HepG2 (cell line): ENCODE data around the gene IL4I1. TPM values are rescaled to one million over a fixed set of nuclear protein-coding genes. Genes with fewer than 3 reads are reported as not detected.
A peak's percentile ranks its signal among the peaks of the same experiment; 100 is the strongest.

Source experiments
- AKAP8 ChIP-seq: sonication (generic); formaldehyde crosslinking; IDR thresholded peaks from 2 replicates; pipeline ENCODE4 v1.5.1; 2020; ENCODE audit warnings: mild to moderate bottlenecking, missing genetic modification reagents
- FOXO1 ChIP-seq: sonication (generic); formaldehyde crosslinking; IDR thresholded peaks from 2 replicates; pipeline ENCODE4 v1.4.0; 2020; ENCODE audit warnings: missing genetic modification reagents
- GABPA ChIP-seq, 2 experiments: IDR thresholded peaks; 2 replicates each; pipeline ENCODE4 v1.6.1; 2011 to 2016; ENCODE audit warnings: low read depth in 2 of 2, low read length in 1 of 2, missing biosample characterization in 1 of 2, missing genetic modification characterization in 1 of 2
- HOXA3 ChIP-seq: sonication (generic); formaldehyde crosslinking; IDR thresholded peaks from 2 replicates; pipeline ENCODE4 v1.5.0; 2020; ENCODE audit warnings: missing genetic modification reagents
- KDM5A ChIP-seq: fragments of 200-600 bp; sonication (generic); IDR thresholded peaks from 2 replicates; pipeline ENCODE4 v1.7.0; 2018; ENCODE audit warnings: antibody characterized with exemption, mild to moderate bottlenecking, low read length, borderline replicate concordance
- KLF13 ChIP-seq: sonication (generic); formaldehyde crosslinking; IDR thresholded peaks from 2 replicates; pipeline ENCODE4 v1.4.0; 2020; ENCODE audit warnings: mild to moderate bottlenecking, missing genetic modification reagents
- NCOA5 ChIP-seq: sonication (generic); formaldehyde crosslinking; IDR thresholded peaks from 2 replicates; pipeline ENCODE4 v1.4.0; 2020; ENCODE audit warnings: missing genetic modification reagents
- POGZ ChIP-seq: sonication (generic); formaldehyde crosslinking; IDR thresholded peaks from 2 replicates; pipeline ENCODE4 v1.4.0; 2020; ENCODE audit warnings: mild to moderate bottlenecking, missing genetic modification reagents
- TFE3 ChIP-seq: IDR thresholded peaks from 2 replicates; pipeline ENCODE4 v1.6.1; 2016
- WIZ ChIP-seq: sonication (generic); formaldehyde crosslinking; IDR thresholded peaks from 2 replicates; pipeline ENCODE4 v1.5.1; 2020; ENCODE audit warnings: mild to moderate bottlenecking, missing genetic modification reagents
- ZBTB2 ChIP-seq: sonication (generic); formaldehyde crosslinking; IDR thresholded peaks from 2 replicates; pipeline ENCODE4 v1.8.0; 2022; ENCODE audit warnings: low read depth, missing genetic modification reagents
- ZFP36L2 ChIP-seq: sonication (generic); formaldehyde crosslinking; IDR thresholded peaks from 2 replicates; pipeline ENCODE4 v1.4.0; 2020; ENCODE audit warnings: missing genetic modification reagents
- ZNF143 ChIP-seq: sonication (generic); formaldehyde crosslinking; IDR thresholded peaks from 2 replicates; pipeline ENCODE4 v1.4.0; 2020; ENCODE audit warnings: missing genetic modification reagents
- ZNF253 ChIP-seq: sonication (generic); formaldehyde crosslinking; IDR thresholded peaks from 2 replicates; pipeline ENCODE4 v1.8.0; 2022; ENCODE audit warnings: mild to moderate bottlenecking, missing genetic modification reagents, borderline replicate concordance
- ZNF432 ChIP-seq: sonication (generic); formaldehyde crosslinking; IDR thresholded peaks from 2 replicates; pipeline ENCODE4 v1.5.0; 2020; ENCODE audit warnings: missing genetic modification reagents, mild to moderate bottlenecking, borderline replicate concordance
- ZNF558 ChIP-seq: sonication (generic); formaldehyde crosslinking; IDR thresholded peaks from 2 replicates; pipeline ENCODE4 v1.9.0; 2022; ENCODE audit warnings: mild to moderate bottlenecking, missing genetic modification reagents, borderline replicate concordance
- ZNF746 ChIP-seq: sonication (generic); formaldehyde crosslinking; IDR thresholded peaks from 2 replicates; pipeline ENCODE4 v1.8.0; 2022; ENCODE audit warnings: mild to moderate bottlenecking, missing genetic modification reagents
- ZNF788 ChIP-seq: sonication (generic); formaldehyde crosslinking; IDR thresholded peaks from 2 replicates; pipeline ENCODE4 v1.5.0; 2020; ENCODE audit warnings: mild to moderate bottlenecking, missing genetic modification reagents, borderline replicate concordance
- ZSCAN25 ChIP-seq: sonication (generic); formaldehyde crosslinking; IDR thresholded peaks from 2 replicates; pipeline ENCODE4 v1.8.0; 2022; ENCODE audit warnings: mild to moderate bottlenecking, missing genetic modification reagents
- polyA plus RNA-seq, 8 experiments: library from polyadenylated mRNA; depleted of rRNA in 3 of 8; stranded (reverse) in 7 of 8; unstranded in 1 of 8; fragments of >200 nt; fragmentation: Illumina TruSeq in 4 of 8; extraction: Trizol in 4 of 8; gene quantifications; 2 replicates each; pipeline versions ENCODE4 v1.2.1 to v1.2.3, GENCODE V29; 2011 to 2016; ENCODE audit warnings: low read depth in 4 of 8, missing spikeins in 1 of 8, mixed read lengths in 1 of 8; ENCODE audit not compliant: insufficient read depth in 1 of 8
- total RNA-seq, 5 experiments: library from RNA; depleted of rRNA; stranded (reverse); fragments of >200 nt; fragmentation: Illumina TruSeq; extraction: Trizol; gene quantifications; 2 replicates each; pipeline ENCODE4 v1.2.3, GENCODE V29; 2016; ENCODE audit warnings: low read depth in 1 of 5
- TF ChIP-seq, protein P1 (sequence below): sonication (generic); formaldehyde crosslinking; IDR thresholded peaks from 2 replicates; pipeline ENCODE4 v1.4.0; 2020; ENCODE audit warnings: missing genetic modification reagents
- TF ChIP-seq, protein P2 (sequence below): conservative IDR thresholded peaks from 2 replicates; pipeline ENCODE4 v1.6.1; 2018; ENCODE audit warnings: missing genetic modification reagents
- TF ChIP-seq, protein P3 (sequence below): sonication (generic); formaldehyde crosslinking; IDR thresholded peaks from 2 replicates; pipeline ENCODE4 v1.4.0; 2020; ENCODE audit warnings: low read depth, mild to moderate bottlenecking, missing genetic modification reagents

Gene IL4I1
- total and polyA plus RNA-seq, 2 of the 13 experiments (the other 11 are each of a cell fraction or from before 2014, with no cell fraction given): not detected

- TF ChIP-seq TFE3 (CRISPR knock-in tag): peak; percentile 37; the same call in 1 of the 2 replicates
- TF ChIP-seq KDM5A: peak; percentile 92
- 0 out of 2 replicates have a peak, but pooled peaks have one; percentile 13 for TF ChIP-seq ZFP36L2 (CRISPR knock-in tag)
- no peak for TF ChIP-seq ZNF558
- TF ChIP-seq WIZ (CRISPR knock-in tag): no peak
- peak; percentile 91 for TF ChIP-seq ZBTB2 (CRISPR knock-in tag)
- TF ChIP-seq NCOA5 (CRISPR knock-in tag): no peak
- TF ChIP-seq ZNF253 (CRISPR knock-in tag): no peak
- TF ChIP-seq, protein P1, sequence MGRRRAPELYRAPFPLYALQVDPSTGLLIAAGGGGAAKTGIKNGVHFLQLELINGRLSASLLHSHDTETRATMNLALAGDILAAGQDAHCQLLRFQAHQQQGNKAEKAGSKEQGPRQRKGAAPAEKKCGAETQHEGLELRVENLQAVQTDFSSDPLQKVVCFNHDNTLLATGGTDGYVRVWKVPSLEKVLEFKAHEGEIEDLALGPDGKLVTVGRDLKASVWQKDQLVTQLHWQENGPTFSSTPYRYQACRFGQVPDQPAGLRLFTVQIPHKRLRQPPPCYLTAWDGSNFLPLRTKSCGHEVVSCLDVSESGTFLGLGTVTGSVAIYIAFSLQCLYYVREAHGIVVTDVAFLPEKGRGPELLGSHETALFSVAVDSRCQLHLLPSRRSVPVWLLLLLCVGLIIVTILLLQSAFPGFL (CRISPR knock-in tag): no peak
- no peak for TF ChIP-seq ZNF143
- no peak for TF ChIP-seq ZNF432 (CRISPR knock-in tag)
- peak; percentile 88 for TF ChIP-seq HOXA3
- TF ChIP-seq, protein P2, sequence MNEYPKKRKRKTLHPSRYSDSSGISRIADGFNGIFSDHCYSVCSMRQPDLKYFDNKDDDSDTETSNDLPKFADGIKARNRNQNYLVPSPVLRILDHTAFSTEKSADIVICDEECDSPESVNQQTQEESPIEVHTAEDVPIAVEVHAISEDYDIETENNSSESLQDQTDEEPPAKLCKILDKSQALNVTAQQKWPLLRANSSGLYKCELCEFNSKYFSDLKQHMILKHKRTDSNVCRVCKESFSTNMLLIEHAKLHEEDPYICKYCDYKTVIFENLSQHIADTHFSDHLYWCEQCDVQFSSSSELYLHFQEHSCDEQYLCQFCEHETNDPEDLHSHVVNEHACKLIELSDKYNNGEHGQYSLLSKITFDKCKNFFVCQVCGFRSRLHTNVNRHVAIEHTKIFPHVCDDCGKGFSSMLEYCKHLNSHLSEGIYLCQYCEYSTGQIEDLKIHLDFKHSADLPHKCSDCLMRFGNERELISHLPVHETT: peak; percentile 80; the same call in 1 of the 2 replicates
- peak; percentile 55; the same call in 1 of the 2 replicates for TF ChIP-seq ZNF746 (CRISPR knock-in tag)
- TF ChIP-seq ZNF788 (CRISPR knock-in tag): peak; percentile 87; the same call in 1 of the 2 replicates
- TF ChIP-seq FOXO1: 0 out of 2 replicates have a peak, but pooled peaks have one; percentile 11
- peak; percentile 74 for TF ChIP-seq GABPA (IDR thresholded peaks at IDR 0.05; ENCODE audit: low read depth, low read length)
- TF ChIP-seq GABPA (CRISPR knock-in tag; IDR thresholded peaks at IDR 0.05; ENCODE audit: low read depth): peak; percentile 95
- TF ChIP-seq AKAP8 (CRISPR knock-in tag): peak; percentile 60; the same call in 1 of the 2 replicates
- TF ChIP-seq, protein P3, sequence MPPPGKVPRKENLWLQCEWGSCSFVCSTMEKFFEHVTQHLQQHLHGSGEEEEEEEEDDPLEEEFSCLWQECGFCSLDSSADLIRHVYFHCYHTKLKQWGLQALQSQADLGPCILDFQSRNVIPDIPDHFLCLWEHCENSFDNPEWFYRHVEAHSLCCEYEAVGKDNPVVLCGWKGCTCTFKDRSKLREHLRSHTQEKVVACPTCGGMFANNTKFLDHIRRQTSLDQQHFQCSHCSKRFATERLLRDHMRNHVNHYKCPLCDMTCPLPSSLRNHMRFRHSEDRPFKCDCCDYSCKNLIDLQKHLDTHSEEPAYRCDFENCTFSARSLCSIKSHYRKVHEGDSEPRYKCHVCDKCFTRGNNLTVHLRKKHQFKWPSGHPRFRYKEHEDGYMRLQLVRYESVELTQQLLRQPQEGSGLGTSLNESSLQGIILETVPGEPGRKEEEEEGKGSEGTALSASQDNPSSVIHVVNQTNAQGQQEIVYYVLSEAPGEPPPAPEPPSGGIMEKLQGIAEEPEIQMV (CRISPR knock-in tag): peak; percentile 73; the same call in 1 of the 2 replicates
- TF ChIP-seq POGZ (CRISPR knock-in tag): peak; percentile 68; the same call in 1 of the 2 replicates
- TF ChIP-seq KLF13: no peak
- TF ChIP-seq ZSCAN25 (CRISPR knock-in tag): peak; percentile 59; the same call in 1 of the 2 replicates
Measured at GRCh38 chr19:49866933-49867782, 29.5 kb downstream of the IL4I1 start, which contains the start of gene PNKP (continued).
